Naive B cell (primary cell): ENCODE data around the gene MED27. TPM values are rescaled to one million over a fixed set of nuclear protein-coding genes. Genes with fewer than 3 reads are reported as not detected.

Experiments
- ATAC-seq, 2 donors: fragments of 150-1000 bp; cut with Tn5 transposase; 2 replicates each; pipeline ENCODE4 v1.10.0; 2021; ENCODE audit warnings: low read depth in 2 of 2, mild to moderate bottlenecking in 2 of 2, moderate library complexity in 2 of 2
- DNase-seq: peaks from one replicate; pipeline ENCODE4 v3.0.0; 2022
- H3K27ac Mint-ChIP-seq, 6 donors: one replicate each; pipeline ENCODE4 v1.8.0; 2020 to 2022; ENCODE audit warnings: mild to moderate bottlenecking in 6 of 6, mixed read lengths in 6 of 6, moderate library complexity in 5 of 6, inconsistent platforms in 2 of 6
- H3K27me3 Mint-ChIP-seq, 3 donors: one replicate each; pipeline ENCODE4 v1.8.0; 2021 to 2022; ENCODE audit warnings: mixed read lengths in 3 of 3, mild to moderate bottlenecking in 1 of 3
- H3K36me3 Mint-ChIP-seq, 2 donors: one replicate each; pipeline ENCODE4 v1.8.0; 2020 to 2022; ENCODE audit warnings: mixed read lengths in 2 of 2, inconsistent platforms in 1 of 2, mild to moderate bottlenecking in 1 of 2
- H3K4me1 Mint-ChIP-seq, 3 donors: one replicate each; pipeline ENCODE4 v1.8.0; 2020 to 2022; ENCODE audit warnings: mixed read lengths in 3 of 3, inconsistent platforms in 1 of 3, mild to moderate bottlenecking in 1 of 3, moderate library complexity in 1 of 3
- H3K4me3 Mint-ChIP-seq, 8 donors: one replicate each; pipeline ENCODE4 v1.8.0; 2020 to 2022; ENCODE audit warnings: mild to moderate bottlenecking in 8 of 8, mixed read lengths in 8 of 8, moderate library complexity in 8 of 8, inconsistent platforms in 2 of 8
- H3K9me3 Mint-ChIP-seq, 7 donors: one replicate each; pipeline ENCODE4 v1.8.0; 2020 to 2022; ENCODE audit warnings: mixed read lengths in 7 of 7, mild to moderate bottlenecking in 5 of 7, inconsistent platforms in 2 of 7, moderate library complexity in 1 of 7
- polyA plus RNA-seq, 6 donors: library from polyadenylated mRNA; unstranded; fragments of 300-500 nt; fragmentation: Illumina TruSeq; gene quantifications; one replicate each; pipeline ENCODE4 v1.2.3, GENCODE V29; 2021; ENCODE audit warnings: low read depth in 6 of 6

MED27 gene
- polyA plus RNA-seq, 6 donors from 2014 or later, result 33.1 to 76.9 (median 40.5) TPM

DNA sequence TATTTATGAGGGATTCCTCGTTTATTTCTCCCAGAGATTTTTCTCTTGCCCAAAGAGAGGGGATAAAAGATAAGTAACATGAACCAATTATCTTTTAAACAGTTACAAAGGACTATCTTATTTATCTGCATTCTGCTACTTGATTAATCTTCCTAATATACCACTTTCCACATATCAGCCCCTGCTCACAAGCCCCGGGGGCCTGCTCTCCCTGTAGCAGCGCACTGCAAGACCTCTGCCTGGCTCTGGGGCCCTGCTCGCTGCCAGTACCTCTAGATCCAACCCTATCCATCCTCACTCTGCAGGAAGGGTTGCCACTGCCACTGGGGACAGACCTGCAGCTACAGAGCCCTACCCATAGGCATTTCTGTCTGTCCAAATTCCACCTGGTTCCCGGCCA is 75.3 kb downstream of the MED27 start:
- Mint-ChIP-seq H3K27ac (peak overlapping the region in 2 of 6 donors; percentile 0 to 56), H3K36me3 (peaks cover 5 to 8% of the 10 kb centered on the region in 2 donors)

DNA sequence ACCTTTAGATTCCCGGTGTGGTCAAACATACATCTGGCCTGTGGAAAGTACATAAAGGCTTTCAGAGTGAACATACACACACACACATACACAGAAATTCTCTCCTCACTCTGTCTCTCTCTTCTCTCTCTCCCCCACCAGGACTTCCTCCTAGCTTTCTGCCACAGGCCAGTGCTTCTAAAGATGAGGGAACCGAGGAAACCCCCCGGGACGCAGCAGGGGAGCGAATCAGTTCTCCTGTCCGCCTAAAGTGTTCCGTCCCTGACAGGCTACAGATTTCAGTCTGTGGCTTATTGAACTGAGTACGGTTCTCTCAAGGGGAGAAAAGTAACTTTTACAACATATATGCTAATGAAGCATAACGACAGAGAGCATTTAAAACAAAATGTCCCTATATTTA is 75.8 kb downstream of the MED27 start:
- no peaks in the 10 kb centered on the region for H3K27me3 Mint-ChIP-seq
- H3K36me3 Mint-ChIP-seq, result peaks cover 5 to 8% of the 10 kb centered on the region in 2 donors
- H3K9me3 Mint-ChIP-seq, result peaks cover 0 to 2% (median 0%) of the 10 kb centered on the region in 7 donors
- ATAC-seq, result peak; percentile 38 to 69
- peak overlapping the region in 5 of 6 donors; percentile 2 to 91 (median 67) for H3K27ac Mint-ChIP-seq
- H3K4me1 Mint-ChIP-seq, result peaks cover 20 to 24% (median 23%) of the 10 kb centered on the region in 3 donors
- DNase-seq, result peak; percentile 2
- H3K4me3 Mint-ChIP-seq, result peak overlapping the region in 1 of 8 donors; percentile 1

More for the DNA sequence above, 75.3 kb downstream of the MED27 start:
- ATAC-seq (no peak), DNase-seq (no peak)
- no peak overlapping the region for H3K4me3 Mint-ChIP-seq
- peaks cover 20 to 24% (median 23%) of the 10 kb centered on the region in 3 donors for H3K4me1 Mint-ChIP-seq
- H3K9me3 Mint-ChIP-seq, result peaks cover 0 to 2% (median 0%) of the 10 kb centered on the region in 7 donors
- no peaks in the 10 kb centered on the region for H3K27me3 Mint-ChIP-seq

DNA sequence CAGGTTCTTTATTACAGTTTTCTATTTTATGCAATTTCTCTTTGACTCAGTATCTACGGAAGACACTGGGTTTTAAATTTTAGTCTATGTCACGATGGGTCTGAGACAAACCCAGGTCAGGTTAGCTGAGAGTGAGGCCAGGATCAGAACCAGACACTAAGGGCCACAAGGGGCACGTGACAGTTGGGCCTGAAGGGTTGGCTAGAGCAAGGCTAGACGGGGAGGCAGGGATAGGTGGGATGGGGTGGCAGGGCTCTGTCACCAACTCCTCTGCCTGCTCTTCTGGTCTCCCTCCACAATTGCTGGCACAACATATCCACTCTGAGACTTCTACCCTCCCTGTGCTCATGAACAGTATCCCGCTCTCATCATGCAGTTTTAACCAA is 76.4 kb downstream of the MED27 start:
- Mint-ChIP-seq H3K27ac (peak overlapping the region in 1 of 6 donors; percentile 26), H3K9me3 (peaks cover 0 to 2% (median 0%) of the 10 kb centered on the region in 7 donors), H3K36me3 (peaks cover 5 to 8% of the 10 kb centered on the region in 2 donors), H3K27me3 (no peaks in the 10 kb centered on the region), H3K4me1 (peaks cover 20 to 24% (median 23%) of the 10 kb centered on the region in 3 donors), H3K4me3 (no peak overlapping the region)
- no peak for DNase-seq
- no peak for ATAC-seq

DNA sequence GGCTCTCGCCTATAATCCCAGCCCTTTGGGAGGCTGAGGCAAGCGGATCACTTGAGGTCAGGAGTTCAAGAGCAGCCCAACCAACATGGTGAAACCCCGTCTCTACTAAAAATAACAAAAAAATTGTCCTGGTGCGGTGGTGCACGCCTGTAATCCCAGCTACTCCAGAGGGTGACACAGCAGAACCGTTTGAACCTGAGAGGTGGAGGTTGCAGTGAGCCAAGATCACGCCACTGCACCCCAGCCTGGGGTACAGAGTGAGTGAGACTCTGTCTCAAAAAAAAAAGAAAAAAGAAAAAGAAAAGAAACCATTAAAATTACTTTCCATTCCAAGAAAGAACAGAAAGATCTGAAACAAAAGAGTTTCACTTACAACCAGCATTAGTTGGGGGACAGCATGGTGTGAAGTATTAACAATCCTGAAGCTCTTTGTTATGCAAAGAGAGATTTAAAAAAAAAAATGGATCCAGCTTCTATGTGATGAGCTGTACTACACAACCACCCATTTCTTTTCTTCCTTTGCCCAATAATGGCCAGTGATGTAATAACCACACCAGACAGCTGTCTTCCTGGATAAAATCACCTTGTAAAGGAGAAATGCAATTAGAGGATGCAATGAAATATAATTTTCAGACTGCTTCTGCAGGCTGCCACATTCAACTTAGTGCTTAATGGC is 76.9 kb downstream of the MED27 start:
- peaks cover 20 to 24% (median 23%) of the 10 kb centered on the region in 3 donors for H3K4me1 Mint-ChIP-seq

DNA sequence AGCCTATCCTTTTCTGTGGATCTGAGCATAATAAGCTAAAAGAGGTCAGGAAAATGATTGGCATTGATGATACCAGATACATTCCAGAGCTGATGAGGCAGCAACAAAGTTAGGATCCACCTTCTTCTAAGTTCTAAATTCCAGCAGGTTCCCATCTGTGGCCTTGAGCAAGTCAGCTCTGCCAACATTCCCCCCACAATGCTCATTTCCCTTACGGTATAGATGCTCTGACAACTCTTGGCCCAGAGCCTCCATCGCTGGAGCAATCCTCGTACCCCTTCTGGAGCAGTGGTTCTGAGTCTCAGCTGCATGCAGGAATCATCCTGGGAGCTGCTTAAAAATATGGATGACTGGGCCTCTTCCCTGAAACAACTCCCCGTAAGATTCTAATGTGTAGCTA is 78.1 kb downstream of the MED27 start:
- Mint-ChIP-seq H3K4me1 (peaks cover 20 to 23% (median 22%) of the 10 kb centered on the region in 3 donors), H3K4me3 (no peak overlapping the region), H3K27ac (no peak overlapping the region), H3K27me3 (no peaks in the 10 kb centered on the region), H3K36me3 (peaks cover 7 to 11% of the 10 kb centered on the region in 2 donors), H3K9me3 (peaks cover 0 to 2% (median 0%) of the 10 kb centered on the region in 7 donors)
- no peak for ATAC-seq
- DNase-seq, result no peak

More for the DNA sequence above, 76.9 kb downstream of the MED27 start:
- peak overlapping the region in 2 of 6 donors; percentile 37 to 38 for H3K27ac Mint-ChIP-seq
- H3K27me3 Mint-ChIP-seq, result no peaks in the 10 kb centered on the region
- no peak overlapping the region for H3K4me3 Mint-ChIP-seq
- ATAC-seq (no peak), DNase-seq (no peak)
- H3K9me3 Mint-ChIP-seq, result peaks cover 0 to 2% (median 0%) of the 10 kb centered on the region in 7 donors
- H3K36me3 Mint-ChIP-seq, result peaks cover 5 to 8% of the 10 kb centered on the region in 2 donors

DNA sequence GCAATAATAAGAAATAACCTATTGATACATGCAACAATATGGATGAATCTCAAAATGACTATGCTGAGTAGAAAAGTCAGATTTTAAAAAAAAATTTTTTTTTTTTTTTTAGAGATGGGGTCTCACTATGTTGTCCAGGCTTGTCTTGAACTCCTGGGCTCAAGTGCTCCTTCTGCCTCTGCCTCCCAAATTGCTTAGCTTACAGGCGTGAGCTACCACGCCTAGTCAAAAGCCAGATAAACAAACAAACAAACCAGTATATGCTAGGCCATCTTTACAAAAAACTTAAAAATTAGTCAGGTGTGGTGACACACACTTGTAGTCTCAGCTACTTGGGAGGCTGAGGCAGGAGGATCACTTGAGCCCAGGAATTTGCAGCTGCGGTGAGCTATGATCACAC is 79.0 kb downstream of the MED27 start:
- Mint-ChIP-seq H3K27ac (no peak overlapping the region), H3K9me3 (peaks cover 0 to 2% (median 0%) of the 10 kb centered on the region in 7 donors), H3K27me3 (no peaks in the 10 kb centered on the region), H3K4me1 (peaks cover 20 to 27% (median 24%) of the 10 kb centered on the region in 3 donors), H3K36me3 (peaks cover 11 to 15% of the 10 kb centered on the region in 2 donors), H3K4me3 (no peak overlapping the region)
- ATAC-seq, result no peak
- no peak for DNase-seq

DNA sequence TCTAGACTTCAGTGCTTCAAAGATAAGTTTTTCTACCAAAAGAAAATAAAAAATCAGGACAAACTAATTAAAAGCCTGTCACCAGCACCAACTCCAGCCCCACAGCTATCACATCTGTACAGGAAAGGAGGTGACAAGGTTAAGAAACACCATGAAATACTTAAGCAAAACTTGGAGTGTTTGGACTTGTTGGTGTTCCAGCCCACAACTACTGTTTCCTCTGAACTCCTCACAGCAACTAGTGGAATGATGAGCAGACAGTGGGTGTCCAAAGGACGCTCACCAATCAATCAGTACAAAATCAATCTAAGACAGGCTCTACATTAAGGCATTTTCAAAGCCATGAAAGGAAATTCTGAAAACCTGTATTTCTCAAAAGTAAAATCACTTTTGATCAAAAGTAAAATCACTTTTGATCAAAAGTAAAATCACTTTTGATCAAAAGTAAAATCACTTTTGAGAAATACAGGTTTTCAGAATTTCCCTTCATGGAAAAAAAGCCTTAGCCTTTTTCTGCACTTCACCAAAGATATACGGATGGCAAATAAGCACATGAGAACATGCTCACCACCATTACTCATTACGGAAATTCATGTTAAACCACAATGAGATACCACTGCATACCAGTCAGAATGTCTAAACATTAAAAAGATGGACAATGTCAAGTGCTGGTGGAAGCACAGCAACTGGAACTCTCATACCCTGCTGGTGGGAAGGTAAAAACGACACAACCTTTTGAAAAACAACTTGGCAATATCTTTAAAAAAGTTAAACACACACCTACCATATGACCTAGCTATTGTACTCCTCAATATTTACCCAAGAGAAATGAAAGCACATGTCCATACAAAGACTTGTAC is 79.7 kb downstream of the MED27 start:
- H3K27me3 Mint-ChIP-seq, result no peaks in the 10 kb centered on the region
- no peak overlapping the region for H3K27ac Mint-ChIP-seq
- DNase-seq, result no peak
- peaks cover 0 to 2% (median 0%) of the 10 kb centered on the region in 7 donors for H3K9me3 Mint-ChIP-seq
- no peak overlapping the region for H3K4me3 Mint-ChIP-seq
- ATAC-seq, result no peak
- peaks cover 18 to 23% (median 22%) of the 10 kb centered on the region in 3 donors for H3K4me1 Mint-ChIP-seq
- H3K36me3 Mint-ChIP-seq, result peaks cover 11 to 15% of the 10 kb centered on the region in 2 donors

DNA sequence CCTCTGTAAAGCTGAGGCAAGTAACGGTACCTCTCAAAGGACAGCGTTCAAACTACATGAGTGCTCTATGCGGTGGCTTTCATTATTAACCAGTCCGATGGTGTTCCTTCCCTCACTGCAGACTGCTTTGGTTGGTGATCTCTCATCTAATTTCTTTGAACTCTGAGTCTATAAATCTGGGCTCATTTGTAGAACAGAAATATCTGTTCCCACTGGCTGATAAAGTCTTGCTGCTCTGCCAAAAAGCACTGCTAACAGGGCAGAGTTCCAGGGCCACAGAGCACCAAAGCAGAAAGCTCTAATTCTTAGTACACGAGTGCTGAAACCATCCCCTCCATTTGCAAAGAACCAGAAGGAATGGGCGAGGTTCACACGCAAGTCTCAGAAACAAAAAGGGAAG is 81.9 kb downstream of the MED27 start:
- DNase-seq (no peak), ATAC-seq (no peak)
- Mint-ChIP-seq H3K9me3 (peaks cover 0 to 2% (median 0%) of the 10 kb centered on the region in 7 donors), H3K27me3 (no peaks in the 10 kb centered on the region), H3K27ac (no peak overlapping the region), H3K4me1 (peaks cover 0 to 9% (median 7%) of the 10 kb centered on the region in 3 donors), H3K4me3 (no peak overlapping the region), H3K36me3 (peaks cover 15% of the 10 kb centered on the region in 2 donors)

DNA sequence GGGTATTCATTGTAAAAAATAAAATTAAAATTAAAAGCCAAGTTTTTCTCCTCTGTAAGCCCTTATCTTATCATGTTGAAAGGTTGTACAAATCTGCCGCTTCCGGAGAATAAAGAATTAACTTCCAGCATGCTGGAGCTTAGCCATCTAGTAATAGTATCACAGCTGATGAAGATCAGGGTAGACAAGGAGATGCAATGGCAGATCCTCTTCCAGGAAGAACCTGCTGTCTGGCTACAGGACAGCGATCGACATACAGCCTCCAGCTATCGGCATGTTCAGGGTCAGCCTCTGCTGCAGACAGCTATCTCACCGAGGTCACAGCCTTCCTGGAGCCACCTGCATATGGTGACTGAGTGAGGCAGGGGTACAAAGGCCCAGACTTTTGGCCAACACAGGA is 82.6 kb downstream of the MED27 start:
- no peak for DNase-seq
- peaks cover 0 to 2% (median 0%) of the 10 kb centered on the region in 7 donors for H3K9me3 Mint-ChIP-seq
- H3K4me1 Mint-ChIP-seq, result peaks cover 0 to 9% (median 7%) of the 10 kb centered on the region in 3 donors
- no peak for ATAC-seq
- no peak overlapping the region for H3K27ac Mint-ChIP-seq
- peaks cover 13 to 15% of the 10 kb centered on the region in 2 donors for H3K36me3 Mint-ChIP-seq
- no peaks in the 10 kb centered on the region for H3K27me3 Mint-ChIP-seq
- H3K4me3 Mint-ChIP-seq, result no peak overlapping the region

DNA sequence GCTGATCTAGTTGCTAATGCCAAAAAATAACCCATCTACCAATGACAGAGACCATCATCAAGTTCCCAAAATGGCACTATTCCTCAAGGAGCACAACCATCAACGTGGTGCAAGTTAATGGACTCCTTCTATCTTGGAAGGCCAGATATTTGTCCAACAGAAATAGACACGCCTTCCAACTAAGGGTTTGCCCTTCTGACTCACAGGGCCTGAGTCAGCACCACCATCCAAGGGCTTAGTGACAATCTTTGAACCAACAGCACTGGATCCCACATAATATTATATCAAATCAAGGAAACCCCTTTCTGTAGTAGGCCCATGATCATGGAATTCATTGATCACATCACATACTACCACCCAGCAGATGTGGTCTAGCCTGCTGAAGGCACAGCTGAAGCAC is 84.3 kb downstream of the MED27 start:
- Mint-ChIP-seq H3K4me1 (peaks cover 0 to 5% (median 4%) of the 10 kb centered on the region in 3 donors), H3K27ac (no peak overlapping the region), H3K4me3 (no peak overlapping the region), H3K9me3 (no peaks in the 10 kb centered on the region), H3K36me3 (peaks cover 8 to 9% of the 10 kb centered on the region in 2 donors), H3K27me3 (no peaks in the 10 kb centered on the region)
- no peak for DNase-seq
- ATAC-seq, result no peak

DNA sequence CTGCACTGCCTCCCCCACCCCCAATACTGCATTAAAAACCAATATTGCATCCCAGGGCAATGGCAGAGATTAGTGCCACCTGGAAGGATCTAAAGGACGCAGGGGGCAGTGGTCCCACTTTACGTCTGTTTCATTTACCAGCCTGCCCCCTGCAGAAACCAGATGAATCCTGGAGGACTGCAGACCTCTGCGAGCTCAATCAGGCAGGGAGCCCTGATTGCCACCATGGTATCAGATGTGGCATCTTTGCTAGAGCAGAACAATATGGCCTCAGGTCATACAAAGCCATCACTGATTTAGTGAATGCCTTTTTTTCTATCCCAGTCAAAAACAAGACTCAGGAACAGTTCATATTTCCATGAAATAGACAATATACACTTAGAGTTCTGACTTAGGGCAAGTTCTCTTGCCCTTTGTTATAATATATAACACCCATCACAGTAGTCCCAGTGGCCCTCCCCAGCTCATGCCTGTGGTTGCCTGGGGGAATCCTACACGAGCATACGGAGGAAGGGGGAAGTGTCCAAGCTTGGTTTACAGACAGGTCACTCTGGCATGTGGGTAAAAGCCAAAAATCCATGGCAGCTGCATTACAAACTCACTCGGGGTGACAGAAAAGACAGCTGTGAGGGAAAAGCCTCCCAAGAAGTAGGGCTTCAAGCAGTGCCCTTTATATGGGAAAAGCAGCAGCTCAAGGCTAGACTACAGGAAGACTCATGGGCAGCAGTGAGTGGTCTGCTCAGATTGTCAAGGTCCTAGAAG is 85.1 kb downstream of the MED27 start:
- DNase-seq (no peak), ATAC-seq (no peak)
- H3K9me3 Mint-ChIP-seq, result no peaks in the 10 kb centered on the region
- peak overlapping the region in 1 of 8 donors; percentile 22 for H3K4me3 Mint-ChIP-seq
- H3K27ac Mint-ChIP-seq, result no peak overlapping the region
- no peaks in the 10 kb centered on the region for H3K27me3 Mint-ChIP-seq
- H3K36me3 Mint-ChIP-seq, result peaks cover 8 to 9% of the 10 kb centered on the region in 2 donors
- peaks cover 0 to 5% (median 4%) of the 10 kb centered on the region in 3 donors for H3K4me1 Mint-ChIP-seq

DNA sequence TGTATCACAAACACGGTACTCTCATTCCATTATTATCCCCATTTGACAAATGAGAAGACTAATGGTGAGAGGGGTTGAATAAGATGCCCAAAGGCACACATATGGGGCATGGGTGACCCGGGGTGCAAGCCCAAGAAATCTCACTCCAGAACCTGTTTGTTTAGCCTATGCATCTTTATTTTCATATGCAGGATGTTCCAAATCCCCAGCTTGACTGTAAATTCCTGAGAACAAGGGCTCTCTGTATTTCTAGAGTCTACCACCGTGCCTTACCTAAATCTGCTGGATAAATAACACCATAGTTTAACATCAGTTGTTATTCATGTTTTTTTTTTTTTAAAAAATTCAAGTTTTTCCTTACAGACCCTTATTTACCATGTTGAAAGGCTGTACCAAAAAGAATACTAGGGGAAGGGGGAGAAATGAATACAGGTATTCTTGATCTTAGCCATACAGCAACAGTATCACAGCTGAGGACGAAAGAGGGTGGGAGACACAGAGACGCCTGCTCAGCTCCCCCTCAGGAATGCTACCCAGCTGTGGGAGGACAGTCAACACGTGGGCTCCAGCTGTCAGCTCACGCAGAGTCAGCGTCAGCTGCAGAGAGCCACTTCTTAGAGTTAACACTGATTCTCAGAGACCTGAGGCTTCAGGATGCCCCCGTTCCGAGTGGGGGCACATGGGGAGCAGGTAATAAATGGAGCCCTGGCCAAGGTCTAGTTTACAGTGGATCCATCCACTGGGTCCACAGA is 86.6 kb downstream of the MED27 start:
- no peak overlapping the region for H3K27ac Mint-ChIP-seq
- peaks cover 8 to 9% of the 10 kb centered on the region in 2 donors for H3K36me3 Mint-ChIP-seq
- no peaks in the 10 kb centered on the region for H3K27me3 Mint-ChIP-seq
- no peak overlapping the region for H3K4me3 Mint-ChIP-seq
- peaks cover 0 to 5% (median 4%) of the 10 kb centered on the region in 3 donors for H3K4me1 Mint-ChIP-seq
- ATAC-seq, result no peak
- DNase-seq, result no peak
- no peaks in the 10 kb centered on the region for H3K9me3 Mint-ChIP-seq
